HEK293T (cell line): ENCODE measurements around the gene ACRV1.

ENCODE experiments used
- CTCF ChIA-PET: fragments of 350-600 bp; formaldehyde crosslinking; extraction: SDS; loops from one replicate; lab custom pipeline; 2021; ENCODE audit warnings: antibody characterized with exemption, inconsistent platforms; lab: Yijun Ruan, JAX
- POLR2A ChIA-PET: fragments of 350-600 bp; formaldehyde crosslinking; extraction: SDS; loops from one replicate; lab custom pipeline; 2020; ENCODE audit warnings: antibody characterized with exemption, inconsistent platforms; lab: Yijun Ruan, JAX
- DNase-seq: peaks from one replicate; pipeline ENCODE4 v3.0.0; 2012; ENCODE audit warnings: mixed read lengths; ENCODE audit errors: extremely low spot score
- ARNT ChIP-seq: fragments of 450-650 bp; IDR thresholded peaks from 2 replicates; pipeline ENCODE4 v1.6.1; 2017; ENCODE audit warnings: mild to moderate bottlenecking
- BHLHE40 ChIP-seq: fragments of 450-650 bp; IDR thresholded peaks from 2 replicates; pipeline ENCODE4 v1.6.1; 2016; ENCODE audit warnings: mild to moderate bottlenecking, moderate library complexity, borderline replicate concordance
- CTBP1 ChIP-seq: fragments of 450-650 bp; IDR thresholded peaks from 2 replicates; pipeline ENCODE4 v1.6.1; 2016; ENCODE audit warnings: borderline replicate concordance
- ELF4 ChIP-seq: fragments of 450-650 bp; IDR thresholded peaks from 2 replicates; pipeline ENCODE4 v1.6.1; 2017; ENCODE audit warnings: antibody characterized with exemption
- FOXA1 ChIP-seq: fragments of 450-650 bp; IDR thresholded peaks from 2 replicates; pipeline ENCODE4 v1.6.1; 2016; ENCODE audit warnings: mild to moderate bottlenecking
- FOXK2 ChIP-seq: fragments of 450-650 bp; IDR thresholded peaks from 2 replicates; pipeline ENCODE4 v1.6.1; 2016; ENCODE audit warnings: mild to moderate bottlenecking
- FOXM1 ChIP-seq: fragments of 450-650 bp; IDR thresholded peaks from 2 replicates; pipeline ENCODE4 v1.6.1; 2017; ENCODE audit warnings: mild to moderate bottlenecking, borderline replicate concordance
- HDGF ChIP-seq: fragments of 450-650 bp; IDR thresholded peaks from 2 replicates; pipeline ENCODE4 v1.6.1; 2017; ENCODE audit warnings: antibody characterized with exemption, borderline replicate concordance
- L3MBTL2 ChIP-seq: fragments of 450-650 bp; conservative IDR thresholded peaks from 2 replicates; pipeline ENCODE4 v1.6.1; 2016; ENCODE audit warnings: mild to moderate bottlenecking
- LEF1 ChIP-seq: fragments of 450-650 bp; IDR thresholded peaks from 2 replicates; pipeline ENCODE4 v1.6.1; 2017; ENCODE audit warnings: mild to moderate bottlenecking, borderline replicate concordance
- NFRKB ChIP-seq: fragments of 450-650 bp; IDR thresholded peaks from 2 replicates; pipeline ENCODE4 v1.6.1; 2016; ENCODE audit warnings: mild to moderate bottlenecking, moderate library complexity
- PKNOX1 ChIP-seq: fragments of 450-650 bp; IDR thresholded peaks from 2 replicates; pipeline ENCODE4 v1.6.1; 2016
- SP1 ChIP-seq: fragments of 450-650 bp; IDR thresholded peaks from 2 replicates; pipeline ENCODE4 v1.6.1; 2017
- SUZ12 ChIP-seq: fragments of 450-650 bp; IDR thresholded peaks from 2 replicates; pipeline ENCODE4 v1.6.1; 2016; ENCODE audit warnings: mild to moderate bottlenecking
- TARDBP ChIP-seq: fragments of 450-650 bp; IDR thresholded peaks from 2 replicates; pipeline ENCODE4 v1.6.1; 2016
- ZNF384 ChIP-seq: fragments of 450-650 bp; IDR thresholded peaks from 2 replicates; pipeline ENCODE4 v1.6.1; 2016

Gene ACRV1

GRCh38 chr11:125621995-125622394, 58.7 kb downstream of the ACRV1 start:
- POLR2A ChIA-PET: interaction anchor here (1.0 kb wide), 1 partner anchor 30 kb away, joined by 3 read pairs; the partner anchor contains the start of gene STT3A
- CTCF ChIA-PET: no interaction called here
- TF ChIP-seq ELF4 (no peak), LEF1 (no peak), FOXA1 (no peak), SP1 (no peak), BHLHE40 (no peak), FOXK2 (no peak), NFRKB (no peak), ARNT (no peak), ZNF384 (no peak), TARDBP (no peak), CTBP1 (no peak), FOXM1 (no peak), SUZ12 (no peak), L3MBTL2 (no peak), HDGF (no peak), PKNOX1 (no peak)
- DNase-seq: no peak
